Mucosa of gallbladder (tissue), 1 donor: ENCODE data around the gene KMT5C. TPM values are rescaled to one million over a fixed set of nuclear protein-coding genes. Genes with fewer than 3 reads are reported as not detected.

Source experiments
- DNase-seq: peaks from one replicate; pipeline ENCODE4 v3.0.0-alpha.2; 2020; ENCODE audit warnings: low spot score
- total RNA-seq: library from RNA; stranded (reverse); gene quantifications from one replicate; pipeline ENCODE4 v1.2.1, GENCODE V29; 2021
- donor health status: DM: no; HTN: no; CAD: no.

Gene KMT5C
- total RNA-seq, 1 donor from 2014 or later = 24.9 TPM

DNA sequence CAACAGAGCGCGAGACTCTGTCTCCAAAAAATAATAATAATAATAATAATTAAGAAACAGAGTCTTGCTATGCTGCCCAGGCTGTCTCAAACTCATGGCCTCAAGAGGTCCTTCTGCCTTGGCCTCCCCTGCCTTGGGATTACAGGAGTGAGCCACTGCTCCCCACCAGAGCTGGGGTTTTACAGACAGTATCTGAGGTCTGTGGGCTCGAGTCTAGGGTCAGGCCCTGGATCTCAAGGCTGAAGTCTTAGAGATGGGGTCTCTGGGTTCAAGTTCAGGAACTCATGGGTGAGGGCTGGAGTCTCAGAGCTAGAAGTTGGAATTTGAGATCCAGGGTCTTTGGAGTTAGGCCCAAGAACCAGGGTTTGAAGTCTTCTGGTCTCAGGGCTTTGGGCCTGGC is 27.1 kb downstream of the KMT5C start:
- no peak for DNase-seq

DNA sequence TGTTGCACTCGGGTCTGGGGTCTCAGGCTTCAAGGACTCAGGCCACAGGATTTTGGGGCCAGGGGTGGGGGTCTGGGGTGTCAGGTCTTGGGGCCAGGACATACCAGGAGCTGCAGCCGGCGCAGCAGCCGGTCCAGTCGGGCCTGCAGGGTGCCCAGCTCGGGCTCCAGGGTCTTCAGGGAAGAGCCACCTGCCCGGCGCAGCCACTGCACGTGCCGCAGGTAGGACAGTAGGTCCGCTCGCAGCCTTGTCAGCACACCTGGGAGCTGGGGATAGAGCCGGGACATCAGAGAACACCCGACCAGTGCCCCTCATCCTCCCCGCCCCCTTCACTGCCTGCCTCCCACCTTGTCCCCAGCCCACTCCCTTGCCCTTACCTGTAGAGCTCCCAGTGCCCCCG is 28.4 kb downstream of the KMT5C start:
- DNase-seq = no peak

DNA sequence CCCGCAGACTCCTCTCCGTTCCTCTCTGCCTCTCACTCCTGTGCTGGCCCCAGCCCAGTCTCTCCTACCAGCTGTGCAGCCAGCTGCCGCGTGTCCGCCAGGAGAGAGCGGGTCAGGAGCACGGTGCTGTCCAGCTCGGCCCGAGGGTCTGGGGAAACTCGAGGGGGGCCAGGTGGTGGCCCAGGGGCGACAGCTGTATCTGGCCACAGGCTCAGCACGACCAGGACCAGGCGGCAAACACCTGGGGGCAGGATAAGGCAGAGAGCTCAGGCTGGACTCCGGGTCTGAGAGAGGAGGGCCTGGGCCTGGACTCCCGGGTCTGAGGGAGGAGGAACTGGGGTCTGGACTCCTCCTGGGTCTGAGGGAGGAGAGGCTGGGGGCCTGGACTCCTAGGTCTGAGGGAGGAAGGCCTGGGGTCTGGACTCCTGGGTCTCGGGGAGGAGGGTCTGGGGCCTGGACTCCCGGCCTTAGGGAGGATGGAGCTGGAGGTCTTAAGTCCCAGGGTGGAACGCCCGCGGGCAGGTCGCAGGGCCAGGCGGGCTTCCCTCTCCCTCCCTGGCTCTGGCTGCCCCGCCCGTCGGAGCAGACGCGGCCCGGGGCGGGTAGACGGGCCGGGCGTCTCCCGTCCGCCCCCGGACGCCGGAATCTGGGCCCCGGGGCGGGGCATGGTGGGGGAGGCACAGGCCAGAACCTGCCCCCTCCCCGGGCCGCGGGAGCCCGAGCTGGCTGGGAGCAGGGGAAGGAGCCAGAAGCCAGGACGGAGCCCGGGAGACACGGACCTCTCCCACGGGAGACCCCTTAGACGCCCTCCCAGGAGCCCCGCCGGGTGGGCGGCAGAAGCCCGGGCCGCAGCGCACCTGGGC is 29.3 kb downstream of the KMT5C start:
- DNase-seq = no peak

DNA sequence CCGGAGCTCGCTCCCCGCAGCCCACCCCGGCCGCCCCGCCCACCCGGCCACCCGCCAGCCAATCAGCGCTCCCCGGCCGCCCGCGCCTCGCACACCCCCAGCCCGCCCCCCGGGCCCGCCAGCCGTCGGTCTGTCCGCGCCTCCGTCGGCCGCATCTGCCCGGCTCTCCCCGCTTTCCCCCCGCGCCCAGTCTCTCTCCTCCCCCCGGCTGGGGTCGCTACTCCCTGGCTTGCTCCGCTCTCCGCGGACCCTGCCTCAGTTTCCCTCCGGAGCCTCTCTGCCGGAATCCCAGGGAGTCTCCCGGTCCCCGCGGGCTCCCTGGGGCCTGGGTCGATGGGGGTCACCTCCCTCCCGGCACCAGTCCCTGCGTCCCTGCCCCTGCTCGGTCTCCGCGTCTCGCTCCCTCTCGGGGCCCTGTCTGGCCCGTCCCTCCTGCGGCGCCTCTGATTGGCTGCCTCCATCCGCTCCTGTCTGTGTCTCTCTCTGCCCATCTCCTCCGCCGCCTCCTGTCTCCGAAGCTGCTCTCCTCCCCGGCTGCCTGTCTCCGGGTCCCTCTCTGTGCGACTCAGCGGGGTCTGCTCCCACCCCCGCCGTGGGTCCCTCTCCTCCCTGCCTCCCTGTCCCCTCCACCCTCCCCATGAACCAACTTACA is 30.1 kb downstream of the KMT5C start:
- DNase-seq = no peak

DNA sequence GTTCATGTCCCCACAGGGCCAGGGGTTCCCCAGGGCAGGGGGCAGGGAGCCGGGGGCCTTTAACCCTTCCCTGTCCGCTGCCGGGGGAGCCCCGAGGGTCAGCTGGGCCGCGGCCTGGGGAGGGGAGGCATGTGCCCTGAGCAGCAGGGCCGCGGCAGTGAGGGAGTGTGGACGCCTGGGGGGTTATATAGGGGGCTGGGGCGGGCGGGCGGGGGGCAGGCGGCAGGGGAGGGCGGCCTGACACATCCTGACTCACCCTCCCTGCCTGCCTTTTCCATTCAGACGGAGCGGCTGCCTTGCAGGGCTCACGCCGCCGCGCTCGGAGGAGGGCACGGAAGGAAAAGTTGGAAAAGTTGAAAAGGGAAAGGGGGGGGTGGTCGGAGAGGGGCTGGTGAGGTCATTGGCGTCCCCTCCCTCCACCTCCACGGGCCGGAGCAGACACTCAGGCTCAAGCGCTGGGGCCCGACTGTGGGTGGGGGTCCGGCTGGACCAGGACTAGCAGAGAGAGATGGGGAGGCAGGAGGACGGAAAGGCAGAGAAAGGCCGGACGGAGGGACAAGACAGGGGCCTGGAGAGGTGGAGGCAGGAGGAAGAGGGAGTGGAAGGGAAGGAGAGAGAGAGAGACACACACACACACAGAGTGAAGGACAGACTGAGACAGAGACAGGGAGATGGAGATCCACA is 30.8 kb downstream of the KMT5C start, which contains the start of gene IL11:
IL11 (minus strand) TSS at position 159 of the 684 bp plus-strand sequence; CDS start at position 6, 153 bp downstream.
- DNase-seq = no peak

DNA sequence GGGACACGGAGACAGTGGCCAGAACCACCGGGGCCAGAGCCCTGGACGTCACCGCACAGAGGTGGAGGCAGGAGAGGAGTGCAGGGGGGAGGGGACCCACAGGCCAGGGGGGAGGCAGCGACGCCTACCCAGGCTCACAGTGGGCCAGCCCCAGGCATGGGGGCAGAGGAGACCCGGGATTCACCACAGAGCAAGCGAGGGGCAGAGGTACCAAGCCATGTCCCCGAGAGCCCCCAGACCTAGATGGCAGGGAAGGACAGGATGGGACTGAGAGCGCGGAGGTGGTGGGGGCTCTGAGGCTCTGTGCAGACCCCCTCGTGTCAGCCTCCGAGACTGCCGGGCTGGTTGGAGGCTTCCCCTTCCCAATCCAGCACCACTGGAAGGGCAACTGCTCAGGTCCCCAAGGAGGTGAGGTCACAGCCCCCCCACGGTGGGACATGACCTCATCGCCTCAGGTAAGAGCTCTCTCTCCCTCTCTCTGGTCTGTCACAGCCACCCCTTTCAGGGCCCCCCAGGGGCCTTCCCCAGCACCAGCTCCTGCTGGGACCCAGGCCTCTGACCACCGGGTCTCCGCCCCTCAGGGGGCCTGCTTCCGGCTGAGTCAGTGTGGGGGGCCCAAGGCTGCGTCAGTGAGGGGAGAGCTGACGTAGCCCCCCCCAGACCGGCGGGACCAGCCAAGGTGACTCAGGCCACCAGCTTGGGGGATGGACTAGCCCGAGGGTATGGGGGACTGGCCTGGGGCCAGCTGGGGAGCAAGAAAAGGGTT is 32.8 kb downstream of the KMT5C start:
- no peak for DNase-seq

DNA sequence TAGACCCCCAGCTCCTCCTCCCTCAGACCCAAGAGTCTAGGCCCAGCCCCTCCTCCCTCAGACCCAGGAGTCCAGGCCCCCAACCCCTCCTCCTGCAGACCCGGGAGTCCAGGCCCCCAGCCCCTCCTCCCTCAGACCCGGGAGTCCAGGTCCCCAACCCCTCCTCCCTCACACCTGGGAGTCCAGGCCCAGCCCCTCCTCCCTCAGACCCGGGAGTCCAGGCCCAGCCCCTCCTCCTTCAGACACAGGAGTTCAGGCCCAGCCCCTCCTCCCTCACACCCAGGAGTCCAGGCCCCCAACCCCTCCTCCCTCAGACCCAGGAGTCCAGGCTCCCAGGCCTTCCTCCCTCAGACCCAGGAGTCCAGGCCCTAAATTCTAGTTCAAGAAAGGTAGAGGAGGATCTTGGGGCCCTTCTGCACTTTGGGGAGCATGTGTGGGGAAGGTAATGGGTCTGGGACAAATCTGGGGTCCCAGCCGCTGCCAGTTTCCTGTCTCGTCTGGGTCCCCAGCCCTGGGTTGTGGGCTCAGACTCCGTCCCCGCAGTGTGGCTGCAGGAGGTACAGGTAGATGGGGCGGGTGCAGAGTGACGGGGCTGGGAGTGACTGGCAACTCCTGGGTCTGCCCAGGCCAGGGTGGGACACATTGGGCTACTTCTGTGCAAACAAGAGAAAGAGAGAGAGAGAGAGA is 33.8 kb downstream of the KMT5C start:
- no peak for DNase-seq

DNA sequence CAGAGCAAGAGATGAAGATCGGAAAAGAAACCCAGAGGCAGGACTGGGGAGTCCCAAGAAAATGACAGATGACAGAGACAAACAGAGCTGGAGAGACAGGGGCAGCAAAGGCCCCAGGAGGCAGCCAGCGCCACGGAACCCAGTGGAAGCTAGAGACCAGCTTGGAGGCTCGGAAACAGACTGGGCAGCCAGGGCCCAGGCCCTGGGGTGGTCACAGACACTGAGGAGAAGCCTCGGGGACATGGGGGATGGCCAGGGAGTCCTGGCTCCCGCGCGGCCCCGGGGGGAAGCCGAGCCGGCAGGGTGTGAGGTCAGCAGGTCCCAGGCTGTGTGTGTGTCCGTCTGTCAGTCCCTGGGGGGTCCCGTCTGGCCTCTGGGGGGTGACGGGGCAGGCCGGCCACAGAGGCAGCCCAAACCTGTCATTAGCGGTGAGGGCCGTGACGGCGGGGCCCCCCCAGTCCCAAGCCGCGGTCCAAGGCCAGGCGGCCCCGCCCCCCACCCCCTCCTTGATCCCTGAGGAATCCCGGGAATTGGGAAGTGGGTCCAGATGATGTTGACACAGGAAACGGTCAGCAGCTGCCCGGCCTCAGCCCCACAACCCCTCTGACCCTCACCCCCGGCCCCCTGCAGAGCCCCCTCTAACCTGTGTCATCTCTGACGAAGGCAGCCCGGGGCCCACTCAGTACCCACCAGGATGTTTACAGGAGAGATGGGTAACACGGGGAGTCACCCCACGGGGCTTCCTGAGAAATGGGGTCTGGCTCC is 34.5 kb downstream of the KMT5C start:
- DNase-seq = no peak

DNA sequence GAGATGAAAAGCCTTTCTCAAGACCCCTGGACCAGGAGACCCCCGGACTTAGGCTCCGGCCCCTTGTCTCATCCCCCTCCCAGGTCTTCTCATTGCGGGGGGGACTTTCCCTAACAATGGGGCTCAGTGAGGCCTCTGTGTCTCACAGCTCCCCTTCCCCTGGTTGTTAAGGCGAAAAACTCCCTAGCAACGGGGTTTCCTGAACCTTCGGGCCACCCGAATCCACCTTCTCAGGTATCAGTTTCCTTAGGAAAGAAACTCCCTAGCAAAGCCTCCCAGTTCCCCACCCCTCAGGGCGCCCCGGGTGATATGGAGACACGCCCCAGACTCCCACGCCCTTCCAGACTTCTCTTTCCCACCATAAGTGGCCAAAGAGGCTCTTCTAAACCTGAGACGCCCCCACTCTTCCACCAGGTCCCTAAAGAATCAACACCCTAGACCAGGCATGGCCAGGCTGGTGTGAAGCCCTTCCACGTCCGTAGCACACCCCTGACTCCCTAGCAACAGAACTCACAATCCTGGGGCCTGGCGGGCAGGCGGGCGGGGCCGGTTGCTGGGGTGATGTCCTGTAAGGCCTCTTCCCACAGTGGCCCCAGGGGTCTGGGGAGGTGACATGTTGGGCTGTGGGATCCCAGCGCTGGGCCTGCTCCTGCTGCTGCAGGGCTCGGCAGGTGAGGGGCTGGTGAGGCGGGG is 36.7 kb downstream of the KMT5C start, which contains the start of gene TMEM190:
TMEM190 (plus strand) TSS at position 586 of the 693 bp plus-strand sequence; CDS start at position 614, 28 bp downstream.
- DNase-seq = no peak

DNA sequence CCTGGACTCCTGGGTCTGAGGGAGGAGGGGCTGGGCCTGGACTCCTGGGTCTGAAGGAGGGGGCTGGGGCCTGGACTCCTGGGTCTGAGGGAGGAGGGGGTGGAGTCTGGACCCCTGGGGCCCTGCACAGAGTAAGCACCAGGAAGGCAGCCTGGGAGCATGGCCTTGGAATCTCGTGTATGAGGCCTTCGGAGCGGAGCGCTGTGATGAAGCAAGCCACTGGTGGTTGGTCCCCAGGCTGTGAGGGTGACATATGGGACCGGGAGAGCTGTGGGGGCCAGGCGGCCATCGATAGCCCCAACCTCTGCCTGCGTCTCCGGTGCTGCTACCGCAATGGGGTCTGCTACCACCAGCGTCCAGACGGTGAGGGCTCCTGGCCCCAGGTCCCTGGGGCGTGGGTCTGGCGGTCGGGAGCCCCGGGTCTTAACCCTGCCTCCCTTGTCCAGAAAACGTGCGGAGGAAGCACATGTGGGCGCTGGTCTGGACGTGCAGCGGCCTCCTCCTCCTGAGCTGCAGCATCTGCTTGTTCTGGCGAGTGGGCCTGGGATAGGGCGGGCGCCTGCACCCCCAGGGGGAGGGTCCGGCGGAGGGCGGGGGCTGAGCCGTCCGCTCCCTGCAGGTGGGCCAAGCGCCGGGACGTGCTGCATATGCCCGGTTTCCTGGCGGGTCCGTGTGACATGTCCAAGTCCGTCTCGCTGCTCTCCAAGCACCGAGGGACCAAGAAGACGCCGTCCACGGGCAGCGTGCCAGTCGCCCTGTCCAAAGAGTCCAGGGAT is 37.9 kb downstream of the KMT5C start:
- no peak for DNase-seq

DNA sequence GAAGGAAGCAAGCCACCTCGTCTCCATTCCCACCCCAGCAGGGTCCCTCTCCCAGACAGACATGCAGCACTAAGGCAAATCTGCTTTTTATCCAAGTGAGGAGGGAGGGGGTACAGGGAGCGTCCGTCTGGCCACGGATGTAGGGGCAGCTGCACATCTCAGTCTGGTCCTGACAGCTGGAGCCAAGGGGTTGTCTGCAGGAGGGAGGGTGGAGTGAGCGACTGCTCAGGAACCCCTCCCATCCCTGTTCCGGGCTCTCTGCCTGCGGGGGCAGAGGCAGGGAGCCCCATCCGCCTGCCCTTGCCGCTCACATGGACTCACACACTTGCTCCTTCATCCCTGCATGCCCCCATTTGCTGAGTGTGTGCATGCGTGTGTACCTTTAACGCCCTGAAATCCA is 39.5 kb downstream of the KMT5C start:
- DNase-seq = no peak

DNA sequence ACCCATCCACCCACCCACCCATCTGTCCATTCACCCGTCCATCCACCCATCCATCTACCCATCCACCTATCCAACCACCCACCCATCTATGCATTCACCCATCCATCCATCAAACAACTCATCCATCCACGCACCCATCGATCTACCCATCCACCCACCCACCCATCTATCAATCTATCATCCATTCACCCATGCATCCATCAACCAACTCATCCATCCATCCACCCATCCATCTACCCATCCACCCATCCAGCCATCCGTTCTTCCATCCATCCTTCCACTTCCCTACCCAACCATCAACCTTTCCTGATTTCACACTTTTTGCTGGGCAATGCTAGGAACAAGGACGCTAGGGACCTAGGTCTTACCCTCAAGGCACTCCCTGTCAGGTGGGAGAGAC is 42.3 kb downstream of the KMT5C start:
- no peak for DNase-seq

DNA sequence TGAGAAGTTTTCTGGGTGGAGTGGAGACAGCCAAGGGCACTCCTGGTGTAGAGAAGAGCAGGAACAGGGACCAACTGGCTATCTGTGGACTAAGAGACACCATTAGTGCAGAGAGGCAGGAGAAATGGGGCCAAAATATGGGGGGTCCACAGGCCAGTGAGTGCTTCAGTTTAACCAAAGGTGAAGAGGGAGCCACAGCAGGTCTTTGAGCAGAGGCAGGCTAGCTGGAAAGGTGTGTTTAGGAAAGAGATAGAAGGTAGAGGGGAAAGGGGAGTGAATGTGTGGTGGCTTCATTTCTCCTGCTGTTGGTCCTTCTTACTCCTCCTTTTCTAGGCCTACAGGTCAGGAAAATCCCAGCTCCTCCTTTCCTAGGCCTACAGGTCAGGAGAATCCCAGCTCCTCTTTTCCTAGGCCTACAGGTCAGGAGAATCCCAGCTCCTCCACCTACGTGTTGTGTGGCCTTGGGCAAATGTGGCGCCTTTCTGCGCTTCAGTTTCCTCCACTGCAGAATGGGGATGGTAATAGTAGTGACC is 42.9 kb downstream of the KMT5C start:
- no peak for DNase-seq

DNA sequence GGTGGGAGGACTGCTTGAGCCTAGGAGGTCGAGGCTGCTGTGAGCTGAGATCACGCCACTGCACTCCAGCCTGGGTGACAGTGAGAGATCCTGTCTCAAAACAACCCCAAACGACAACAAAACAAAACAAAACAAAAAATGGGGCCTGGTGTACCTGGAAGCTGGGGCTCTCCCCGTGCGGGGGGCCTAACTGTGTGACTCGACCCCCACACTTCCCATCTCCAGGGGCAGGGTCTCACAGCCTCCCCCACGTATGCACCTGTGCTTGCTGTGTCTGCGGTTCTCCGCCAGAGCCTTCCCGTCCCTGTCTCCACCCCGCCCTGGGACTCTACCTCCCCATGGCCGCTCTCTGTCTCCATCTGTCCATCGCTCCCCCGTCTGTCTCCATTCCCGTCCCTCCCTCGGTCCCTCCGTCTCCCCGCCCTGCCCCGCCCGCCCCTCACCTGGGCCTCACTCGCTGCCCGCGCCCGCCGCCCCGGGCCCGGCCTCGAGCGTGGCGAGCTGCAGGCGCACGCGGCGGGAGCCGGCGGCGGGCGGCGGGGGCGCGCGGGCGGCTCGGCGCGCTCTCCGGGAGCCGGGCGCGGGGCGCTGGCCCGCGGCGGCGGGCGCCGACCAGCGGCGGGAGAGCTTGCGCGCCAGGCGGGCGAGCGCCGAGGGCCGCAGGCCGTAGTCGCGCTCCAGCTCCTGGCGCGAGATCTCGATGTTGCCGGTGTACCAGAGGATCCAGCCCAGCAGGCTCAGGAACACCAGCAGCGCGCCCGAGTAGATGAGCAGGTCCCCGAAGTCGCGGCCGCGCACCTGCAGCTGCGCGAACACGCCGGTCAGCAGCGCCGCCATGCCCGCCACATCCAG is 43.8 kb downstream of the KMT5C start:
- peak; percentile 37 for DNase-seq

DNA sequence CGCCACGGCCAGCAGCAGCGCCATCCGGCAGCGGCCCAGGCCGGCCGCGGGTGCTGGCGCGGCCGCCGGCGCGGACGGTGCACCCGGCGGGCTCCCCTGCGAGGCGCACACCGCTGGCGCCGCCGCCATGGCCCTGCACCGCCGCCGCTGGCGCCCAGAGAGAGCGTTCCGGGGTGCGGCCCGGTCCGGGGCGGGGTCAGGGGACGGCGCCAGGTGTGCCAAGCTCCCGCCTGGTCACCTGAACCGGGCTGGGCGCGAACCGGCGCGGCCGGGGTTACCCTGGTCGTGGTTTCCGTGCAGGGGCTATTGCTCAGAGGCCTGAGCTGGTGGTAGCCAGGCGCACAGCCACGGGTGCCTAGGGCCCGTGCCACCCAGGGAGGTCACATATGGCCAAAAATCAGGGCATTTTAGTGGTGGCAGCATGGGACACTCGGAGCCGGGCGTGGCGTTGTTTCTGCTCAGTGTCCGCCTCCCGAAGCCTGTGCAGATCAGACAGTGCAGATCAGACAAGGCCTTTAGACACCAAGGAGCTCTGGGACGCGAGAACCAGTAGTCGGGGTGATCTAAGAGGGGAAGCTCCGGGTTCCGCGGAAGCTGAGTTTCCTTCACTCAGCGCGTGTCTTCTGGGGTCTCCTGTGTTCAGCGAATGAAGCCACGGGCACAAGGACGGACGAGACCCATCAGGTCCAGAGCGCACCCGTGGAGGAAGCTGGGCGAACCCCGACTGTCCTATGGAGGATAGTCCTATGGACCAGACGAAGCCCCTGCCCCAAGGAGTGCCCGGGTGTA is 44.6 kb downstream of the KMT5C start, which contains the start of gene TMEM238:
TMEM238 (minus strand) TSS at position 162 of the 789 bp plus-strand sequence; CDS start at position 129, 33 bp downstream.
- peak; percentile 44 for DNase-seq

DNA sequence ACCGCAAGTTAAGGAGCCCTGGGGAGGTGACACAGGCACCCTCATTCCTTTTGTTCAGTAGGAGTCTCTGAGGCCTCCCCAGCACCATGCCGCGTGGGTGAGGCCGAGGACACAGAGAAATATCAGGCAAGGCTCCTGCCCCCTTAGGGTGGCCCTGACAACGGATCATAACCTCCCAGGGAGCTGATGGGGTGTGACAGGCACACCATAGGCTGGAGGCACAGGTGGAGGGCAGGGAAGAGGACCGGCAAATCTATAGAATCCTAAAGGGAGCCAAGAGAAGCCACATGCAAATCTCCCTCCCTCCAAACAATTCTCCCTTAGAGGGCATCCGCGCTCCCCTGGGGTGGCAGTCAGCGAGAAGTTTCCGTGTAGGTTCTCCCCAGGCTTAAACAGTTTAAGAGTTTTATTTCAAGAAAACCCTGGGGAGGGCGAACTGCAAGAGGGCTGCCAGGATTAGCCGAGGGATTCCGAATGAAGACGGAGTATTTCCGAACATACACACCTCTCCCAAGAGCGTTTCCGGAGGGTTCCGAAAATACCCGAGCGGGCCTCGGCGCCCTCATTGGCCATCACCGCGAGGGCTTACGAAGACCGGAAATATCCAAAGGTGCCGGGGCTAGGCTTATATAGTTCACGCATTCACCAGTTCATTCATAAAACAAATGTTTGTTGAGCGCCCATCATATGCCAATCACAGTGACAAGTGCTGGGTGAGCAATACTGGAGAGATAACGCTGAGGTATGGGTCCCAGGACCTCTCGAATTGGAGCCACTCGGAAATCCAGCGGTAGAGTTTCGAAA is 45.4 kb downstream of the KMT5C start:
- DNase-seq = peak; percentile 98
